Chondrocyte (in vitro differentiated cells): ENCODE results near the gene SLC9A9. TPM values are rescaled to one million over a fixed set of nuclear protein-coding genes. Genes with fewer than 3 reads are reported as not detected.

ENCODE experiments used
- DNase-seq: peaks from one replicate; pipeline ENCODE4 v3.0.0; 2021; ENCODE audit warnings: mixed read lengths, low spot score
- H3K27ac Mint-ChIP-seq: one replicate; pipeline ENCODE4 v1.8.0; 2021; ENCODE audit warnings: mild to moderate bottlenecking, moderate library complexity, mixed read lengths; ENCODE audit not compliant: unreplicated experiment
- H3K27me3 Mint-ChIP-seq: 2 replicates; pipeline ENCODE4 v1.8.0; 2021; ENCODE audit warnings: low read depth, mixed read lengths
- H3K36me3 Mint-ChIP-seq: 2 replicates; pipeline ENCODE4 v1.8.0; 2021; ENCODE audit warnings: low read depth, mixed read lengths
- H3K4me1 Mint-ChIP-seq: 2 replicates; pipeline ENCODE4 v1.8.0; 2021; ENCODE audit warnings: low read depth, mild to moderate bottlenecking, mixed read lengths
- H3K4me3 Mint-ChIP-seq: one replicate; pipeline ENCODE4 v1.8.0; 2021; ENCODE audit warnings: mild to moderate bottlenecking, moderate library complexity, mixed read lengths; ENCODE audit not compliant: unreplicated experiment
- H3K9me3 Mint-ChIP-seq: 2 replicates; pipeline ENCODE4 v1.8.0; 2021; ENCODE audit warnings: low read depth, mixed read lengths
- total RNA-seq: library from RNA; stranded (reverse); gene quantifications from 3 replicates; pipeline ENCODE4 v1.2.1, GENCODE V29; 2021
- TF ChIP-seq, protein P1 (sequence below): fragments of 200-600 bp; sonication (generic); IDR thresholded peaks from 2 replicates; pipeline ENCODE4 v1.5.0; 2021; ENCODE audit warnings: antibody characterized with exemption, mild to moderate bottlenecking, moderate library complexity

SLC9A9 gene
- total RNA-seq, 1 donor from 2014 or later, result 2.6 TPM

GRCh38 chr3:143361589-143361988, 486.7 kb downstream of the SLC9A9 start:
- Mint-ChIP-seq H3K4me1 (peaks cover 15% of the 10 kb centered on the region), H3K9me3 (peaks cover 3% of the 10 kb centered on the region), H3K4me3 (no peak overlapping the region), H3K36me3 (peaks cover 2% of the 10 kb centered on the region), H3K27ac (no peak overlapping the region), H3K27me3 (no peaks in the 10 kb centered on the region)
- DNase-seq, result no peak
- TF ChIP-seq, protein P1, sequence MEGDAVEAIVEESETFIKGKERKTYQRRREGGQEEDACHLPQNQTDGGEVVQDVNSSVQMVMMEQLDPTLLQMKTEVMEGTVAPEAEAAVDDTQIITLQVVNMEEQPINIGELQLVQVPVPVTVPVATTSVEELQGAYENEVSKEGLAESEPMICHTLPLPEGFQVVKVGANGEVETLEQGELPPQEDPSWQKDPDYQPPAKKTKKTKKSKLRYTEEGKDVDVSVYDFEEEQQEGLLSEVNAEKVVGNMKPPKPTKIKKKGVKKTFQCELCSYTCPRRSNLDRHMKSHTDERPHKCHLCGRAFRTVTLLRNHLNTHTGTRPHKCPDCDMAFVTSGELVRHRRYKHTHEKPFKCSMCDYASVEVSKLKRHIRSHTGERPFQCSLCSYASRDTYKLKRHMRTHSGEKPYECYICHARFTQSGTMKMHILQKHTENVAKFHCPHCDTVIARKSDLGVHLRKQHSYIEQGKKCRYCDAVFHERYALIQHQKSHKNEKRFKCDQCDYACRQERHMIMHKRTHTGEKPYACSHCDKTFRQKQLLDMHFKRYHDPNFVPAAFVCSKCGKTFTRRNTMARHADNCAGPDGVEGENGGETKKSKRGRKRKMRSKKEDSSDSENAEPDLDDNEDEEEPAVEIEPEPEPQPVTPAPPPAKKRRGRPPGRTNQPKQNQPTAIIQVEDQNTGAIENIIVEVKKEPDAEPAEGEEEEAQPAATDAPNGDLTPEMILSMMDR, result no peak

DNA sequence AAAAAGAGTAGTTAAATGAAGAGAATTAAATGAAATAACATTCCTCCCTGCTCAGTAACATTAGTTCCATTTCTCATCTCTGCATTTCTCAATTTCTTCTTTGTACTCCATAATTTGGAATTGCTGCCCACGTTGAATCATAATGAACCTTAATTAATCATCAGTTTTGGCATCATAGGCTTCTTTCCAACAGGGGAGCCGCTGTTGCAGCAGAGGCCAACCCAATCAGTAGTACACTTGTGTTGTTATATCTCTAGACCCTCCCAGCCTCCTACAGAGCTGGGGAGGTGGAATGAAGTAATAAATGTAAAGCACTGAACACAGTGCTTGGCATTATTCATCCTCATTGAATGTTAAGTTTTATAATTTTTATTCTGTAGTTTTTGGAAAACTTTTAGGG, 488.0 kb downstream of the SLC9A9 start:
- DNase-seq, result no peak
- H3K27me3 Mint-ChIP-seq, result no peaks in the 10 kb centered on the region
- TF ChIP-seq, protein P1, result no peak
- peaks cover 9% of the 10 kb centered on the region for H3K4me1 Mint-ChIP-seq
- H3K4me3 Mint-ChIP-seq, result no peak overlapping the region
- peaks cover 3% of the 10 kb centered on the region for H3K9me3 Mint-ChIP-seq
- H3K36me3 Mint-ChIP-seq, result peaks cover 2% of the 10 kb centered on the region
- no peak overlapping the region for H3K27ac Mint-ChIP-seq

GRCh38 chr3:143358793-143359491, 489.3 kb downstream of the SLC9A9 start:
- Mint-ChIP-seq H3K36me3 (peaks cover 2% of the 10 kb centered on the region), H3K9me3 (peaks cover 3% of the 10 kb centered on the region), H3K4me3 (no peak overlapping the region)

DNA sequence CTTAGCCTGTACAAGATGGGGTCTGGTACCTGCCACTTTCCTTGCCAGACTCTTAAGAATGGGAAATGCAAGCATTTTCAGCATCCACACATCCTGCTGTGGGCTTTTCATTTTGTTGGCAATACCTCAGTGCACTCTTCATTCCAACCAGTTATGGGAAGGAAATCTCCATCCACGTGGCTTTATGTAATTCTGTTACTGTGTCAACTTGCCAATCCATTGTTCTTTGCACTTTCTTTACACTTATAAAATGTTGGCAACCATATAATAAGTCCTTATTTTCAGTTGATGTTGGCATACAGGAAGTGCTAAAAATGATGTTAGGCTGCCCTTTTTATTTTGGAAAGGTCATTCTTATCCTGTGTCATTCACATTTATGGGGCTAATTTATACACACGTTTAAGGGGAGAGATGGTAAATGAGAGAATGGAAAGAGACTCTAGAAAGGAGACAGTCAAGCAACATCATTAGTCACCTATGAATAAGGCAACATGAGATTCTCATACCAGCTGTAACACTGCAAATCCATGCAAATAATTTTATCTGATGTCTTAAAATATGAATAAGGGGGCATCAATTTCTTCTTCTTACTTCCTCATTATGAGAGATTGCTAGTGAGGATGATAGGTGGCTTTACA, 490.0 kb downstream of the SLC9A9 start:
- Mint-ChIP-seq H3K27ac (no peak overlapping the region), H3K9me3 (peaks cover 3% of the 10 kb centered on the region), H3K4me1 (peaks cover 8% of the 10 kb centered on the region), H3K4me3 (no peak overlapping the region), H3K36me3 (peaks cover 2% of the 10 kb centered on the region), H3K27me3 (no peaks in the 10 kb centered on the region)
- DNase-seq, result no peak
- TF ChIP-seq, protein P1, result no peak

More at GRCh38 chr3:143358793-143359491, 489.3 kb downstream of the SLC9A9 start:
- TF ChIP-seq, protein P1, result no peak
- no peak for DNase-seq
- Mint-ChIP-seq H3K27ac (no peak overlapping the region), H3K4me1 (peaks cover 9% of the 10 kb centered on the region), H3K27me3 (no peaks in the 10 kb centered on the region)

DNA sequence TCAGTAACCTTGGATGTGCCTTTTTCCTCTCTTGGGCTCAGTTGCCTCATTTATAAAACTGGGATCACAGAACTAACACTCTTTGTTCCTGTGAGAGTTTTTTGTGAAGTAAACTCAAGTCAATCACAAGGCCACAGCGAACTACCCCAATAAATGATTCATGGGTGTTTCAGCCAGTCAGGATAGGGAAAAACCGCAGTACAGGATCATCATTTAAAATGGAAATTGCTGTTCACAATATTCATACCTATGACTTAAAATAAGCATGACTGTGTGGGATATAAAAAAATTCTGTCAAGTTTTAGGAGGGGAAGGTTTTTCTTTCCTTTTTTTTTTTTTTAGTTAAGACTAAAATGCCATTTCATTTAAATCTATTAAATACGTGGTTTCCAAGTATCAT, 490.6 kb downstream of the SLC9A9 start:
- Mint-ChIP-seq H3K4me1 (peaks cover 3% of the 10 kb centered on the region), H3K27me3 (no peaks in the 10 kb centered on the region), H3K36me3 (peaks cover 2% of the 10 kb centered on the region), H3K9me3 (peaks cover 3% of the 10 kb centered on the region), H3K4me3 (no peak overlapping the region), H3K27ac (no peak overlapping the region)
- DNase-seq, result no peak
- TF ChIP-seq, protein P1, result no peak
